GM19452 (cell line): Measurements from ENCODE around the gene ZNF101.

Experiments used
- ATAC-seq: cut with Tn5 transposase; IDR thresholded peaks from one replicate; pipeline ENCODE4 v1.9.1; 2021; ENCODE audit not compliant: unreplicated experiment

Gene ZNF101

DNA sequence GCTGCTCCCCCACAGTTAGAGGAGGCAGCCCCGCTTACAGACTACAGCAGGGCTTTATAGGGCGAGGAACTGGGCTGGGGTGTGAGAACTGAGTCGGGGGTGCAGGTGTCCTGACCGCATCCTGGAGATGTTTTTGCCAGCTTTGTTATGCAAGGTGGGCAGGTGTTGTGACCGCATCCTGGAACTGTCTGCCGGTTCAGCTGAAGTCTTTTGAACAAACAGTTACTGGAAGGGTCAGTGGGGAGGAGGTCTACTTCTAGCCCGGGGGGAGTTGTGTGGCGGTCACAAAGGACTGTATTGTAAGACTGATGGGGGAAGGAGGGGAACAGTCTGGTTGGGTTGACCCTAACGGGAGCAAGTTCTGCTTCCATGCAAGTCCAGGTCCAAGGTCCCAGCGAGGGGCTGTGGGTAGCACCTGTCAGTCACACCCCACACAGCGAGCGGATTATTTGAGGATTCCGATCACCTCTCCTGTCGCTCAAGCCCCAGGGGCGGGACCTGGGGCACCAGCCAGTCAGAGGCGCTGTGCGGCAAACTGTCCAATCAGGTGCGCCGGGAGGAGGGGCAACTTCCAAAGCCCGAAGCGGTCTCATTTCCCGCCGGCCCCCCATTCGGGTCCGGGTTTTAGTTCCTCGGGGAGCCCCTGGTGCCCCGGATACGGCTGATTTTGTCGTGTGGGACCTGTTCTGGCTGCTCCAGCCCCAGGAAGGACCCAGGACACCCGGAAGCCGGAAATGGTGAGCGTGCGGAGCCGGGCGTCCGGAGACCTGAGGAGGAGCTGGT, at the start of gene ZNF101:
ZNF101 (plus strand) TSS at position 610 of the 783 bp plus-strand sequence; CDS start at position 735, 125 bp downstream.
- peak; percentile 66 for ATAC-seq

GRCh38 chr19:19619181-19619848, 49.3 kb upstream of the ZNF101 start:
- ATAC-seq: no peak

DNA sequence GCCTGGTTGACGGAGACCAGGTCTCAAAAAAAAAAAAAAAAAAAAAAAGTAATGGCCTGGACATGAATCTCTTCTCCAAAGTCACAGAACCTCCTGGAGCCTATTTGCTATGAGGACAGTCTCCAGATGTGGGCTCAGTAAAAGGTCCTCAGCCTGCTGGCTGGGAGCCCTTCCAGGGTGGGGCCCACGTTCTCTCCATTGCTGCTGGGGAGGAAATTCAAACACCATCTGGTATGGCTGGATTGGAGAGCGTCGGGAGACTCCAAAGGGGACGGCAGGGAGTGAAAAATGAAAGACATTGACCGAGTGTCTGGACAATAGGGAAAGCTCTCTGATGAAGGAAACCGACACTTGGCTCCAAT, 48.8 kb upstream of the ZNF101 start:
- ATAC-seq: no peak

- ATAC-seq: no peak
Observed at GRCh38 chr19:19623383-19623782, 45.3 kb upstream of the ZNF101 start.

GRCh38 chr19:19624032-19624570, 44.5 kb upstream of the ZNF101 start:
- ATAC-seq: no peak

DNA sequence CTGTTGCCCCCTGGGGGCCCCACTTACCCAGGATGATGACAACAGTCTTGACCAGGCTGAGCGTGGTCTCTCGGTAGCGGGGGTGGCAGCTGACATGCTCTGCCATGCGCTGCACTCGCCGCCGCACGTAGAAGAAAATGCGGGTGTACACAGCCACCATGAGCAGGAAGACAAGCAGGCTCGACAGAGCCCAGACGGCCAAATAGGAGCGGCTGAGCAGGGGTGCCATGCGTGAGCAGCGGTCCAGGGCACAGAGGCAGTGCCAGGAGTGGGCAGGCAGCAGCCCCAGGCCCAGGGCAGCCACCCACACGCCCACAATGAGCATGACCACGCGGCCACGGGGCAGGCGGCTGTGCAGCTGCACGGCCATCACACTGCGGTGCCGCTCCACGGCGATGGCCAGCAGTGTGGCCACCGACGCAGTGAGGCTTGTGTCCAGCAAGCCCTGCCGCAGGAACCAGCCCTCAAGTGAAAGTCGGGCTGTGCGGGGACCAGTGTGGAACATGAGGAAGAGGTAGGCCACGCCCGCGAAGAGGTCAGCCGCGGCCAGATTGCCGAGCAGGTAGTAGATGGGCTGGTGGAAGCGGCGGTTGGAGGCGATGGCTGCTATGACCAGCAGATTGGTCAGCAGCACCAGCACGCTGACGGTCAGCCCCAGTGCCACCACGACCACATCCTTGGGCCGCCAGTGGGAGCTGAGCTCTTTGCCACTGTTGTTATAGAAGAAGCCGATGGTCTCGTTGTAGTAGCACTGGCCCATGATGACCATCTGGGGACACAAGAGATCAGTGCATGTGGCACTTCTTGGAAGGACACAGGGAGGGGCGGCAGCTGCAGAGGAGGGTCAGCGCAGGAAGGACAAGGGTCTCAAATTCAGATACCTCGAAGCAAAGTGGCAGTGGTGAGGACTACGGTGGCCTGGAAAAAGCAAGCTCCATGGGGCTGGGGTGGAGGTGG, 41.8 kb upstream of the ZNF101 start:
- ATAC-seq: no peak

GRCh38 chr19:19627621-19628500, 40.8 kb upstream of the ZNF101 start, which contains the start of gene LPAR2:
Gene LPAR2 (minus strand): TSS chr19:19628220. CDS start chr19:19627275, 945 bp downstream.
- ATAC-seq: peak; percentile 62

GRCh38 chr19:19628501-19629134, 40.0 kb upstream of the ZNF101 start:
- peak; percentile 10 for ATAC-seq

GRCh38 chr19:19630062-19630414, 38.6 kb upstream of the ZNF101 start:
- no peak for ATAC-seq

- no peak for ATAC-seq
Observed at GRCh38 chr19:19630426-19630825, 38.2 kb upstream of the ZNF101 start.

GRCh38 chr19:19631346-19631745, 37.3 kb upstream of the ZNF101 start:
- ATAC-seq: no peak

DNA sequence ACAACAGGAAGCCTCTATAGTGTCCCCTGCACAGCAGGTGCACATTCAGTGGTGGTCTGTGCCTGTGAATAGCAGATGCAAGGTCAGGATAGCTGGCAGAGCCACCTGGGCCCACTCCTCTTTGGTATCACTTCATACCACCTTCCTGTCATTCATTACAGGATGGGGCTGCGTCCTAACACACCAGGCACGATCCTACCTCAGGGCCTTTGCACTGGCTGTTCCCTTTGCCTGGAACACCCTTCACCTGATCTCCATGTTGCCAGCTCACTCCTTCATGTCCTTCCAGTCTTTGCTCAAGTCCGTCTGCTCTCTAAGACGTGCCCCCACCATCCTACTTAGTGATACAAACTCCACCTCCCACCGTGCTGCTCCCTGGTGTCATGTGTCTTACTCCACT, 36.0 kb upstream of the ZNF101 start:
- ATAC-seq: no peak

DNA sequence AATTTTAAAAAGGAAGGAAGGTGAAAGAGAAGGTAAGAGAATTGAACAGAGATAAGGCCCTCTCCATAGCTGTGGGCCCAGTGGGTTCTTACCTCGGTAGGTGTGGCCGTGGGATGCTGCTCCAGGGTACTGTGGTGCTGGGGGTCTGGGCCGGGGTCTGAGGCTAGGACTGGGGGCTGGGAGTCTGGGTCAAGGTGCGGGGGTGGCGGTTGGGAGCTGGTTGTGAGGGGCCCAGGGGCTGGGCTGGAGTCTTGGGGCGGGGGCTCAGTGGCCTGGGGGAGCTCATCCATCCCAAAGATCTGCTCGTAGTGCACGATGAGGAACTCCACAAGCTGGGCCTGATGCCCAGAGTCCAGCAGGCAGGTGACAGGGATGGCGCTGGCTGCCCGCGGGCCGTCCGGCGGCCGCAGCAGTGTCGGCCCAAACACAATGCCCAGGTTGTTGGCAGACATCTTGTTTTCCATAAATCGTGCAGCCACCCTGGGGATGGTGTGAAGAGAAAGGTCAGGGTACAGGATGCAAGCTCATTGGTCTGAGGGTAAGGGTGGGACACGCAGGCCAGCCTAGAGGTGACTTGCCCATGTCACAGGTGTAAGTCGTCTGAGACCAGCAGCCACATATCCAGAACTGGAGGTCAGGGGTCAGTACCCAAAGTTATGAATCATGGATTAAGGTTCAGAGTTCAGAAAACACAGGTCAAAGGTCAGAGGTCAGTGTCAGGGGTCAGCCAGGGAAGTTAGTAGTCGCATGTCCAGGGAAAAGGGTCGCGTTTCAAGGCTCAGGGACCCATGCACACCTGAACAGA, 34.7 kb upstream of the ZNF101 start:
- no peak for ATAC-seq

DNA sequence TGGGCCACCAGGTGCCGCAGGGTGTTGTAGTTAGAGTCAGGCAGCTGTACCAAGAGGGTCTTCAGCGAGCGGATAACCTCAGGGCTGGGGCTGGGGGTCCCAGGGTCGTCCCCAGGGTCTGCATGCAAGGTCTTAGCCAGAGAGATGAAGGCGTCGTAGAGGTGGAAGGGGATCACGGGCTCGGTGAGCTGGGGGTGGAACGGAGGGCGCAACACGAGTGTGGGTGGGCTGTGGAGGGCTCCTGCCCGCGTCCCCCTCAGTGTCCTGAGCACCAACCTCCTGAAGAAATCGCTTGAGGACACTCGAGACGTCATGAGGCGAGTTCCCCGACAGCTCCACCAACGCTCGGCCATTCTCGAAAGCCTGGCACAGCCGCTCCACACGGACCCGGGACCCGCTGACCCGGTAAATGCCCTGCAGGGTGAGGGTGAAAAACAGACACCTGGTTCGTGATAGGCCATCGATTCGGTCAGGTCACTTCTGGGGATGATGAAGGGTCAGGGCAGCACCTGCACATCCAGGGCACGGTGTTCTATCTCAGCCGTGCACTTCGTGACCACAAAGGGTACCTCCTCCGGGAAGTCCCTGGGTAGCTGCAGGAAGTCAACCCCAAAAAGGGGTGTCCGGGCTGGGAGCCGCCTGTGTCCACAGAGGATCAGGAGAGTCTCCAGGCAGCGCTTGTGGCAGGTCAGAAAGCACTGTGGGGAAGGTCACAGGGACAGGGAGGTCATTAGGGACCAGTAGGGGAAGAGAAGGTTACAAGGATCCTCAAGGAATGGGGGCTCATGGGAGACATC, 33.9 kb upstream of the ZNF101 start:
- no peak for ATAC-seq

DNA sequence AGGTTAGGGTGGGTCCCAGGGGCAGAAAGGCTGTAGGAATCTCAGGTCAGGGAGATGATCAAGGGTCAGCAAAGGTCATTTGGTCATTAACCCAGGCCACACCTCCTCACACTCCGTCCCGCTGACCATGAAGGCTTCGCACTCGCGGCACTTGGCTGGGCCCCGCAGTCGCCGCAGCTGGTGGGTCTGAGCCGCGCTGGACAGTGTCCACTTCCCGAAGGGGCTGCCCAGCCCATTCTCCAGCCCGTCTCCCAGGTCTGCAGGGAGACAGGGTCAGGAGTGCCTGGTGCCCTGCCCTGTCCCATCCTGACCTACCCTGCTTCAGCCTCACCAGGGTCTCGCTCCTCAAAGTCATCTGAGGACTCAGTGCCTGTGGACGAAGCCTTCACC, 33.3 kb upstream of the ZNF101 start:
- no peak for ATAC-seq

GRCh38 chr19:19636573-19637185, 32.0 kb upstream of the ZNF101 start:
- no peak for ATAC-seq

- ATAC-seq: no peak
Observed at GRCh38 chr19:19637186-19637522, 31.5 kb upstream of the ZNF101 start.
